Thyroid gland (tissue), 4 donors: Measurements from ENCODE around the gene AQP3. TPM values are rescaled to one million over a fixed set of nuclear protein-coding genes. Genes with fewer than 3 reads are reported as not detected.

Source experiments
- DNase-seq, 2 donors: peaks; one replicate each; pipeline ENCODE4 v3.0.0-alpha.2; 2019
- H3K27ac ChIP-seq, 3 donors: fragments of 200-600 bp; sonication (generic); 1 replicate in 2 of 3; 2 replicates in 1 of 3; pipeline ENCODE4 v1.5.1; 2016 to 2019; ENCODE audit warnings: mild to moderate bottlenecking in 1 of 3, moderate library complexity in 1 of 3
- H3K27me3 ChIP-seq: fragments of 200-600 bp; sonication (generic); one replicate; pipeline ENCODE4 v1.5.1; 2019
- H3K36me3 ChIP-seq, 2 donors: fragments of 200-600 bp; sonication (generic); one replicate each; pipeline ENCODE4 v1.5.1; 2016 to 2019
- H3K4me1 ChIP-seq, 2 donors: fragments of 200-600 bp; sonication (generic); one replicate each; pipeline ENCODE4 v1.5.1; 2017 to 2019
- H3K4me3 ChIP-seq, 3 donors: fragments of 200-600 bp; sonication (generic); replicated peaks in 1 of 3; 1 replicate in 2 of 3; 2 replicates in 1 of 3; pipeline ENCODE4 v1.5.1; 2016; ENCODE audit warnings: mild to moderate bottlenecking in 1 of 3
- H3K9me3 ChIP-seq: fragments of 200-600 bp; sonication (generic); one replicate; pipeline ENCODE4 v1.5.1; 2017
- CTCF ChIP-seq, 6 experiments: fragments of 200-600 bp in 3 of 6; fragments of 450-650 bp in 3 of 6; sonication (generic) in 3 of 6; IDR thresholded peaks; one replicate each; pipeline ENCODE4 v1.5.1; 2016 to 2019; ENCODE audit warnings: antibody characterized with exemption in 6 of 6, mild to moderate bottlenecking in 2 of 6, inconsistent platforms in 1 of 6, moderate library complexity in 1 of 6
- POLR2A ChIP-seq, 2 donors: fragments of 450-650 bp; IDR thresholded peaks; one replicate each; pipeline ENCODE4 v1.6.1; 2017; ENCODE audit warnings: antibody characterized with exemption in 2 of 2, mild to moderate bottlenecking in 2 of 2, moderate library complexity in 1 of 2
- WGBS, 2 donors: methylation state at CpG; one replicate each; pipeline ENCODE4 v1.1.5; 2017; 5-methylcytosine and 5-hydroxymethylcytosine counted together
- intact Hi-C: fragments of 100-400 bp; cut with DNase I; formaldehyde crosslinking; loops from one replicate; pipeline ENCODE4 v1.15.1; 2023
- total RNA-seq, 4 donors: library from RNA; depleted of rRNA; stranded (reverse); fragments of >200 nt; gene quantifications; one replicate each; pipeline ENCODE4 v1.2.3, GENCODE V29; 2016

Gene AQP3
- total RNA-seq, 4 donors from 2014 or later = 1.0 to 4.3 (median 2.5) TPM

DNA sequence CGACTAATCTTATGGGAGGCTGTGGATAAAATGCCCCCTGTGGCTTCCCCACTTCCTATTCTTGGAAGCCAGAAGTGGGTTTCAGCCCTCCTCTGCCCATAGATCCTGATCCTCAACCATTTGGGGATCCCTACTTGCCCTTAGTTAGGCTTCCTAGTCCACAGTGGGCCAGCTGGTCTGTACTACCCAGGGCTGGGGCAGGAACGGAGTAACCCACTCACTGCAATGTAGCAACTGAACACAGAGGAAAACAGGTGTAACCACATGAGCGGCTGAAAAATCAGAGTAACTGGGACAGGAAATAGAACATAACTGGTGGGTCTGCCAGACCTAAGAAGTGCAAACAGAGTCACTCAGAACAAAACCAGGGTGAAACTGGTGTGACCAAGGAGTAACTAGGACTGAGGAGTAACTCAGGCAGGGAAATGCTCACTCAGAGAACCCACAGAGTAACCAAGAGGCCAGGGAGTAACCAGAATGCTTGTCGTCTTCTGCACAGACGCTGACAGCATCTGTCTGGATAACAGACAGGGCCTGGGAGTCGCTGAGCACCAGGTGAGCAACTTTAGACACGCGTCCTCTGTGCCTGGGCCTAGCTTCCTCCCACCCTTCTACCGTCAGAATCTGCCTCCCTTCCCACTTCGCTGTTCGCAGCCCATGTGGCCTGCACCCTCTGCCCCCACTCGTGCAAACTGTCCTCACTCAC is 1.0 kb downstream of the AQP3 start:
- no peak for DNase-seq
- TF ChIP-seq POLR2A (IDR thresholded peaks at IDR 0.05) (no peak), CTCF (IDR thresholded peaks at IDR 0.05) (no peak)
- intact Hi-C loops = no loop called here

GRCh38 chr9:33445389-33446239 is 1.8 kb downstream of the AQP3 start:
- WGBS, 2 donors = 58 to 75% methylated on average over 11 of the region's 11 CpGs
- Histone ChIP-seq H3K36me3 (no peaks in the 10 kb centered on the region), H3K4me1 (peaks cover 3 to 30% of the 10 kb centered on the region in 2 donors), H3K4me3 (no peak overlapping the region), H3K9me3 (no peaks in the 10 kb centered on the region), H3K27me3 (no peaks in the 10 kb centered on the region), H3K27ac (no peak overlapping the region)
- TF ChIP-seq POLR2A (IDR thresholded peaks at IDR 0.05) (no peak), CTCF (IDR thresholded peaks at IDR 0.05) (no peak)
- peak; percentile 78 to 82 for DNase-seq
- intact Hi-C loops = no loop called here

More for the DNA sequence above, 1.0 kb downstream of the AQP3 start:
- H3K36me3 ChIP-seq = no peaks in the 10 kb centered on the region
- no peaks in the 10 kb centered on the region for H3K9me3 ChIP-seq
- no peak overlapping the region for H3K27ac ChIP-seq
- WGBS, 2 donors = 78 to 80% methylated on average over 12 of the region's 12 CpGs
- peak overlapping the region in 1 of 3 donors; percentile 30 for H3K4me3 ChIP-seq
- H3K27me3 ChIP-seq = no peaks in the 10 kb centered on the region
- peaks cover 3 to 30% of the 10 kb centered on the region in 2 donors for H3K4me1 ChIP-seq

DNA sequence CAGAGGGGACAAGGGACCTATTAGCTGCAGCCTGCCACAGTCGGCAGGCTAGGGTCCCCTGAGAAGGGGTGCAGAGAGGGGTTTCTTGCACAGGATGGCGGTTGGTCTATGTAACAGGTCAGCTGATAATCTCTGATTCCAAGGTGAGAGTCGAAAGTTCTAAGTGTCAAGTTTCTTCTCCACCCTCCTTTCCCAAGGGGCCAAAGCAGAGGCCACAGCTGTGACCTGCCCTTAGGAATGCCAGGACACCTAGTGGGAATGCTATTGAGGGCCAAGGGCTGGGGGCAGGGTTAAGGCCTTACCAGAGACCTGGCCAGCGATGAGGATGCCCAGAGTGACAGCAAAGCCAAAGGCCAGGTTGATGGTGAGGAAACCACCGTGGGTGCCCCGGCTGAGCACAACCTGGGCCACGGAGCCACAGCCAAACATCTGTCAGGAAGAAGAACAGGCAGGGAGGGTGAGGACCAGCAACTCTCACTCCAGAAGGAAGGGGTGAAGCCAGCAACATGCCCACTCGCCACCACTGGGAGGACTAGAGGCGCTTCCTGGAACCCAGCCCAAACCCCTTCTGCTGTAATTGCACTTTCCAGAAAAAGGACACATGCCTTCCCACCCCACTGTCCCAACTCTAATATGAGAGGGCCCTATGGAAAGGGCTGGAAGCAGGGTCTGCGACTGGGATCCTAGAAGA is 3.8 kb downstream of the AQP3 start:
- Histone ChIP-seq H3K4me1 (peaks cover 3 to 36% of the 10 kb centered on the region in 2 donors), H3K27ac (no peak overlapping the region), H3K27me3 (no peaks in the 10 kb centered on the region), H3K4me3 (no peak overlapping the region), H3K36me3 (no peaks in the 10 kb centered on the region), H3K9me3 (no peaks in the 10 kb centered on the region)
- no peak for DNase-seq
- intact Hi-C loops = no loop called here
- TF ChIP-seq POLR2A (IDR thresholded peaks at IDR 0.05) (no peak), CTCF (IDR thresholded peaks at IDR 0.05) (no peak)
- WGBS, 2 donors = 89 to 91% methylated on average over 9 to 10 of the region's 10 CpGs

GRCh38 chr9:33443047-33443446 is 4.3 kb downstream of the AQP3 start:
- intact Hi-C loops = no loop called here
- H3K4me3 ChIP-seq = no peak overlapping the region
- no peaks in the 10 kb centered on the region for H3K27me3 ChIP-seq
- WGBS, 2 donors = 84 to 95% methylated on average over 5 to 9 of the region's 9 CpGs
- no peak overlapping the region for H3K27ac ChIP-seq
- TF ChIP-seq CTCF (IDR thresholded peaks at IDR 0.05) (no peak), POLR2A (IDR thresholded peaks at IDR 0.05) (no peak)
- DNase-seq = no peak
- peaks cover 3 to 35% of the 10 kb centered on the region in 2 donors for H3K4me1 ChIP-seq
- no peaks in the 10 kb centered on the region for H3K9me3 ChIP-seq
- no peaks in the 10 kb centered on the region for H3K36me3 ChIP-seq
